ENCODE data around the gene NCAPG2.

GRCh38 chr7:158695726-158696452 is 8.7 kb downstream of the NCAPG2 start:
- TF ChIP-seq EP300 (IDR thresholded peaks at IDR 0.05) = no peak
- TF ChIP-seq CTCF (IDR thresholded peaks at IDR 0.05) = peak; percentile 53 to 79 (median 78)
- TF ChIP-seq POLR2A (IDR thresholded peaks at IDR 0.05; ENCODE audit: low read depth) = no peak
